Activated CD4-positive, alpha-beta memory T cell treated with anti-CD3 and anti-CD28 coated beads, Interleukin-2, amount 10 ng/mL, durations not matched to agents 7 days and 5 days (primary cell): ENCODE results near the gene FES. TPM values are rescaled to one million over a fixed set of nuclear protein-coding genes. Genes with fewer than 3 reads are reported as not detected.

Experiments used
- CTCF ChIA-PET: fragments of 350-600 bp; sonication (Branson Sonifier 250); formaldehyde crosslinking; loops from one replicate; lab custom pipeline; 2021; ENCODE audit warnings: antibody characterized with exemption, inconsistent platforms; lab: Charles Lee
- POLR2A ChIA-PET: fragments of 350-600 bp; sonication (Branson Sonifier 250); formaldehyde crosslinking; loops from one replicate; lab custom pipeline; 2021; ENCODE audit warnings: antibody characterized with exemption; lab: Charles Lee
- DNase-seq: peaks from one replicate; pipeline ENCODE4 v3.0.0-alpha.2; 2020
- H3K27ac Mint-ChIP-seq: one replicate; pipeline ENCODE4 v1.8.0; 2021; ENCODE audit warnings: mild to moderate bottlenecking, mixed read lengths
- H3K27me3 Mint-ChIP-seq: one replicate; pipeline ENCODE4 v1.8.0; 2021; ENCODE audit warnings: mixed read lengths
- H3K36me3 Mint-ChIP-seq: one replicate; pipeline ENCODE4 v1.8.0; 2021; ENCODE audit warnings: low read depth, mixed read lengths
- H3K4me1 Mint-ChIP-seq: one replicate; pipeline ENCODE4 v1.8.0; 2021; ENCODE audit warnings: mixed read lengths
- H3K4me3 Mint-ChIP-seq: one replicate; pipeline ENCODE4 v1.8.0; 2021; ENCODE audit warnings: mild to moderate bottlenecking, mixed read lengths
- H3K9me3 Mint-ChIP-seq: one replicate; pipeline ENCODE4 v1.8.0; 2021; ENCODE audit warnings: mixed read lengths
- total RNA-seq, 2 experiments: library from RNA; stranded (reverse); gene quantifications; one replicate each; pipeline ENCODE4 v1.2.3, GENCODE V29; 2021

FES gene
- total RNA-seq, 2 experiments from 2014 or later = 31.2 to 32.4 TPM

DNA sequence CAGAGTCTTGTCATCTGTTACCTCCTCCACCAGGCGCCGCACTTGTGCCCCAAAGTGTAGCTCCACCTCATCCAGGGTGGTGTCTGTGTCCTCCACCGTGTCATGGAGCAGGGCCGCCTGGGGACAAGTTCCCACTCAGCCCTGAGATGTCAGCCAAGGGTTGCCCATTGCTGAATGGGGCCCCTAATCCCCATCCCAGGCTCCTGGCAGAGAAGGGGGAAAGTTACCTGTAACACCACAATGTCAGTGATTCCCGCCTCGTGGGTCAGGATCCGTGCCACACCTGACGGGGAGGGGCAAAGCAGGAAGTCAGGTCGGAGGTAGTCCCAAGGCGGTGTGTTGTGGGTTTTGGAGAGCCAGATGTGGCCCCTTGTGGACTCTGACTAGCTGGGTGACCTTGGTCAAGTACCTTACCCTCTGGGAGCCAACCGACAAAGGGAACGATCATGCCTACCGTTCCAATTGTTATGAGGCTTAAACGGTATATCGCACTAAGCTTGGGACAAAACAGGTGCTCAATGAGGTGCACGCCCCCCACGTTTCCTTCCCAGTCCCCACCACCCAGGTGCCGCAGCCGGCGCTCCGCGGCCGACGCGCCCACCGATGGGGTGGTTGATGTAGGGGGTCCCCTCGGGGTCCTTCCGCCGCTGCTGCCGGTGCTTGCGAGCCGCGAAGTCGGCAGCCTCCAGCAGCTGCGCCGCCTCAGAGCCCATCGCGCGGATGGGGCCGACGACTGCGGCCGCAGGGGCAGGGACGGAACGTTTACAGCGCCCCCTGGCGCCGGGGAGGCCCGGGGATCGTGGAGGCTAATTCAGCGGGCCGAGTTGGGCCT lies 47.7 kb downstream of the FES start, which contains the start of gene HDDC3:
HDDC3 (minus strand) TSS at position 722 of the 832 bp plus-strand sequence; CDS start at position 713, 9 bp downstream.
- Mint-ChIP-seq H3K36me3 (peaks cover 32% of the 10 kb centered on the region), H3K4me3 (peak within 1 kb of the TSS; percentile 99), H3K9me3 (no peaks in the 10 kb centered on the region), H3K4me1 (peaks cover 62% of the 10 kb centered on the region), H3K27ac (peak within 1 kb of the TSS; percentile 99), H3K27me3 (no peaks in the 10 kb centered on the region)
- ChIA-PET CTCF (interaction anchor here (0.6 to 9.6 kb wide), 64 partner anchors 9 to 830 kb away, joined by 3 to 210 read pairs (median 4); partner anchors contain the start of genes BLM, CIB1, FES and GDPGP1), POLR2A (interaction anchor here (0.6 to 11.6 kb wide), 47 partner anchors 8 to 895 kb away, joined by 3 to 211 read pairs (median 5); partner anchors contain the start of genes BLM, CRTC3, FES and GDPGP1)
- DNase-seq = peak; percentile 93

GRCh38 chr15:90932660-90932991 lies 48.3 kb downstream of the FES start:
- H3K4me3 Mint-ChIP-seq = peak overlapping the region; percentile 99
- ChIA-PET CTCF (interaction anchor here (0.8 to 9.6 kb wide), 52 partner anchors 8 to 699 kb away, joined by 3 to 210 read pairs (median 6); partner anchors contain the start of genes BLM, CIB1, FES and GDPGP1), POLR2A (interaction anchor here (0.7 to 11.6 kb wide), 28 partner anchors 11 to 895 kb away, joined by 3 to 211 read pairs (median 8); partner anchors contain the start of genes BLM, FES, GDPGP1 and MAN2A2)
- H3K27me3 Mint-ChIP-seq = no peaks in the 10 kb centered on the region
- DNase-seq = no peak
- H3K36me3 Mint-ChIP-seq = peaks cover 33% of the 10 kb centered on the region
- peak overlapping the region; percentile 99 for H3K27ac Mint-ChIP-seq
- no peaks in the 10 kb centered on the region for H3K9me3 Mint-ChIP-seq
- peaks cover 63% of the 10 kb centered on the region for H3K4me1 Mint-ChIP-seq

DNA sequence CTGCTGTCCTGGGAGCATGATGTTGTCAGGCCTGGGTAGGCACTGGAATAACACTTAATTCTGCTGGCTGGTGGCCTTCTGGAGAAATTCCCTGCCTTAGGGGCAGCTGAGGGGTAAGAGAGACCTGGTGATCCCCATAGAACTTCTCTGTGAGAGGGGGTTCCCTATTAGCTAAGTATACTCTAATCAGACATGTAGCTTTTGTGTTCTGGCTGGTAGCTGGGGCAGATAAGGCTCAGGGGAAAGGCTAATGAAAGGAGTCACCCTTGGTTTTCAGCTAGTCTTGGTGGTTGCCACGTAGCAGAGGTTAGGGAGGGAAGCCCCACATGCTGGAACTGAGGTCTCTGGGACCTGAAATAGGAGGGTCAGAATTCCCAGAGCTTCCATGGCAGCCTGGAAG lies 49.0 kb downstream of the FES start:
- H3K36me3 Mint-ChIP-seq = peaks cover 33% of the 10 kb centered on the region
- no peak for DNase-seq
- no peaks in the 10 kb centered on the region for H3K9me3 Mint-ChIP-seq
- H3K27ac Mint-ChIP-seq = peak overlapping the region; percentile 99
- ChIA-PET POLR2A (interaction anchor here (1.4 to 11.6 kb wide), 12 partner anchors 11 to 544 kb away, joined by 3 to 211 read pairs (median 12); partner anchors contain the start of genes BLM, FES, MAN2A2 and RCCD1), CTCF (interaction anchor here (0.6 to 9.6 kb wide), 37 partner anchors 10 to 699 kb away, joined by 3 to 210 read pairs (median 7); partner anchors contain the start of genes BLM, CIB1, FES and GDPGP1)
- no peaks in the 10 kb centered on the region for H3K27me3 Mint-ChIP-seq
- H3K4me3 Mint-ChIP-seq = peak overlapping the region; percentile 99
- H3K4me1 Mint-ChIP-seq = peaks cover 61% of the 10 kb centered on the region

DNA sequence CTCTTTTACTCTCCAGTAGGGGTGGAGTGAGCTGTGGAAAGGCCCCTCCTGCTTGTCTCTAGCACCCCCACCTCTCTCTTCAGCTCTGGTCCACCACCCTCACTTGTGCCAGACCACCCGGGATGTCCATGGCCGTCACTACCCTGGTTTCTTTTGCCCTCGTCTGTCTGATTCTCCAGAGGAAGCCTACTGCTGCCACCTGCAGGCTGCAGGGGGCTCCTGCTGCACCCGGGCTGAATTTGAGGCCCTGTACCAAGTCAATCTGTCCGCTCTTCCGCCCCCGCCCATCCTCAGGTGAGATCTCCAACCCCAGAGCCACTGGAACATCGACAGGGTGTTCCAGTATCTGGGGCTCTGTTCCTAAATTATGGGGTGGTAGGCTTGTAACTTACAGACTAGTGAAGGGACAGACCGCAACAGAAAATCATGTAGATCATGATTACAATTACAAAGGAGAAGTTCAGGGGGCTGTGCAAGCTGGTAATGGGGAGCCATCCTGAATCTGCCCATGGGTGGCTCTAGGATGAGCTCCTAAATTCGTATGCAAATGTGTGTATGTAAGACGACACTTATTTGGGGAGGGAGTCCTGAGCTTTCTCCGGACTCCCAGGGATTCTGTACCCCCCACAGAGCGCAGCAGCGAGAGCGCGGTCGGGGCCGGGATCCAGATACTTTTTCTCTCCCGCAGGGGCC lies 50.1 kb downstream of the FES start:
- peak; percentile 92 for DNase-seq
- peak overlapping the region; percentile 96 for H3K27ac Mint-ChIP-seq
- H3K36me3 Mint-ChIP-seq = peaks cover 33% of the 10 kb centered on the region
- peaks cover 55% of the 10 kb centered on the region for H3K4me1 Mint-ChIP-seq
- no peaks in the 10 kb centered on the region for H3K27me3 Mint-ChIP-seq
- CTCF ChIA-PET = interaction anchor here (0.6 to 9.6 kb wide), 38 partner anchors 9 to 641 kb away, joined by 3 to 210 read pairs (median 5); partner anchors contain the start of genes BLM, FES, MAN2A2 and PRC1
- POLR2A ChIA-PET = interaction anchor here (0.8 to 11.6 kb wide), 24 partner anchors 9 to 669 kb away, joined by 3 to 211 read pairs (median 4); partner anchors contain the start of genes BLM, MAN2A2, NGRN and PRC1
- H3K4me3 Mint-ChIP-seq = peak overlapping the region; percentile 83
- no peaks in the 10 kb centered on the region for H3K9me3 Mint-ChIP-seq

GRCh38 chr15:90934949-90935751 lies 50.8 kb downstream of the FES start, which contains the start of gene UNC45A:
UNC45A (plus strand) TSS chr15:90935285; CDS start chr15:90935325, 40 bp downstream.
- ChIA-PET POLR2A (interaction anchor here (0.6 to 11.6 kb wide), 32 partner anchors 8 to 670 kb away, joined by 3 to 211 read pairs (median 4); partner anchors contain the start of genes BLM, MAN2A2, NGRN and PRC1), CTCF (interaction anchor here (0.6 to 9.6 kb wide), 35 partner anchors 8 to 670 kb away, joined by 3 to 210 read pairs (median 5); partner anchors contain the start of genes BLM, FES, MAN2A2 and NGRN)
- H3K4me3 Mint-ChIP-seq = peak within 1 kb of the TSS; percentile 83
- H3K27ac Mint-ChIP-seq = peak within 1 kb of the TSS; percentile 96
- H3K27me3 Mint-ChIP-seq = no peaks in the 10 kb centered on the region
- H3K9me3 Mint-ChIP-seq = no peaks in the 10 kb centered on the region
- DNase-seq = peak; percentile 95
- H3K4me1 Mint-ChIP-seq = peaks cover 52% of the 10 kb centered on the region
- H3K36me3 Mint-ChIP-seq = peaks cover 40% of the 10 kb centered on the region

GRCh38 chr15:90936823-90937222 lies 52.5 kb downstream of the FES start:
- peak overlapping the region; percentile 83 for H3K4me3 Mint-ChIP-seq
- H3K36me3 Mint-ChIP-seq = peaks cover 38% of the 10 kb centered on the region
- ChIA-PET CTCF (interaction anchor here (0.9 to 9.6 kb wide), 4 partner anchors 20 to 96 kb away, joined by 3 to 167 read pairs (median 6); partner anchors contain the start of gene RCCD1), POLR2A (interaction anchor here (0.7 to 11.6 kb wide), 3 partner anchors 12 to 246 kb away, joined by 3 to 198 read pairs (median 4); partner anchors contain the start of gene RCCD1)
- no peak for DNase-seq
- no peaks in the 10 kb centered on the region for H3K9me3 Mint-ChIP-seq
- H3K4me1 Mint-ChIP-seq = peaks cover 39% of the 10 kb centered on the region
- H3K27me3 Mint-ChIP-seq = no peaks in the 10 kb centered on the region
- peak overlapping the region; percentile 50 for H3K27ac Mint-ChIP-seq

- CTCF ChIA-PET = interaction anchor here (9.6 kb wide), 1 partner anchor 19 kb away, joined by 167 read pairs; the partner anchor contains the start of gene RCCD1
- POLR2A ChIA-PET = interaction anchor here (11.6 kb wide), 1 partner anchor 19 kb away, joined by 198 read pairs; the partner anchor contains the start of gene RCCD1
- H3K27ac Mint-ChIP-seq = no peak overlapping the region
- peaks cover 45% of the 10 kb centered on the region for H3K36me3 Mint-ChIP-seq
- no peak for DNase-seq
- peaks cover 30% of the 10 kb centered on the region for H3K4me1 Mint-ChIP-seq
- H3K4me3 Mint-ChIP-seq = no peak overlapping the region
- no peaks in the 10 kb centered on the region for H3K27me3 Mint-ChIP-seq
- no peaks in the 10 kb centered on the region for H3K9me3 Mint-ChIP-seq
Measured at GRCh38 chr15:90938261-90938660, 54.0 kb downstream of the FES start.

DNA sequence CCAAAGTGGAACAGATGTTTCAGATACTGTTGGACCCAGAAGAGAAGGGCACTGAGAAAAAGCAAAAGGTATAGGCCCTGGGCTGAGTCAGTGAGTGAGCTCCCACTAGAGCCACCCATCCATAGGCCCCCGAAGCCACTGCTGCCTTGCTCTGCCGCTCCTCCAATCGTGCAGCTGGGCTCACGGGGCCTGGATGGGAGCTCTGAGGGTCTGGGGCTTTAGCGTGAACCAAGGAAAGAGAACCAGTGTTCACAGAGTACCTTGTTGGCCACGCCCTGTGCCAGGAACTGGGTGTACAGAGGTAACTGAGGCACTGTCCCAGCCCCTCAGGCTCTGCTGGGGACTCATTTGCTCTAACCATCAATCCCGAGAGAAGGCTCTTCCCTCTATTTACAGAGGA lies 55.5 kb downstream of the FES start:
- DNase-seq = no peak
- Mint-ChIP-seq H3K36me3 (peaks cover 53% of the 10 kb centered on the region), H3K27me3 (no peaks in the 10 kb centered on the region), H3K27ac (no peak overlapping the region), H3K9me3 (no peaks in the 10 kb centered on the region), H3K4me3 (no peak overlapping the region), H3K4me1 (peaks cover 17% of the 10 kb centered on the region)
- ChIA-PET POLR2A (interaction anchor here (2.3 to 11.6 kb wide), 2 partner anchors 9 to 18 kb away, joined by 6 to 198 read pairs; partner anchors contain the start of gene RCCD1), CTCF (interaction anchor here (0.9 to 2.3 kb wide), 3 partner anchors 16 to 332 kb away, joined by 3 to 9 read pairs (median 3); partner anchors contain the start of gene RCCD1)

- no peaks in the 10 kb centered on the region for H3K27me3 Mint-ChIP-seq
- no peak for DNase-seq
- H3K36me3 Mint-ChIP-seq = peaks cover 57% of the 10 kb centered on the region
- ChIA-PET CTCF (interaction anchor here (1.5 to 2.3 kb wide), 2 partner anchors 9 to 15 kb away, joined by 6 to 9 read pairs; partner anchors contain the start of genes HDDC3 and RCCD1), POLR2A (interaction anchor here (2.3 kb wide), 1 partner anchor 10 kb away, joined by 6 read pairs; no protein-coding TSS in a partner anchor)
- H3K27ac Mint-ChIP-seq = no peak overlapping the region
- peaks cover 11% of the 10 kb centered on the region for H3K4me1 Mint-ChIP-seq
- no peaks in the 10 kb centered on the region for H3K9me3 Mint-ChIP-seq
- H3K4me3 Mint-ChIP-seq = no peak overlapping the region
Measured at GRCh38 chr15:90941038-90941437, 56.7 kb downstream of the FES start.

- Mint-ChIP-seq H3K36me3 (peaks cover 55% of the 10 kb centered on the region), H3K4me3 (no peak overlapping the region), H3K27ac (no peak overlapping the region), H3K27me3 (no peaks in the 10 kb centered on the region), H3K9me3 (no peaks in the 10 kb centered on the region), H3K4me1 (no peaks in the 10 kb centered on the region)
- POLR2A ChIA-PET = interaction anchor here (1.7 to 1.9 kb wide), 2 partner anchors 7 to 12 kb away, joined by 6 to 8 read pairs; partner anchors contain the start of genes RCCD1 and UNC45A
- CTCF ChIA-PET = interaction anchor here (1.3 to 3.4 kb wide), 3 partner anchors 9 to 91 kb away, joined by 3 to 28 read pairs (median 9); partner anchors contain the start of genes HDDC3, RCCD1 and UNC45A
- no peak for DNase-seq
Measured at GRCh38 chr15:90942354-90943120, 58.2 kb downstream of the FES start.
